ENCODE data around the gene ZNHIT2.
"Not testable (repeated sequence)": the region's sequence is repeated elsewhere in the genome, so short reads cannot be mapped to it uniquely, and the experiment has no call there.

Gene ZNHIT2

GRCh38 chr11:65117206-65118096, at the start of gene ZNHIT2:
ZNHIT2 (minus strand) TSS chr11:65117701; CDS start chr11:65117653, 48 bp downstream.
- peak; percentile 98 for DNase-seq (ENCODE audit: low spot score)

DNA sequence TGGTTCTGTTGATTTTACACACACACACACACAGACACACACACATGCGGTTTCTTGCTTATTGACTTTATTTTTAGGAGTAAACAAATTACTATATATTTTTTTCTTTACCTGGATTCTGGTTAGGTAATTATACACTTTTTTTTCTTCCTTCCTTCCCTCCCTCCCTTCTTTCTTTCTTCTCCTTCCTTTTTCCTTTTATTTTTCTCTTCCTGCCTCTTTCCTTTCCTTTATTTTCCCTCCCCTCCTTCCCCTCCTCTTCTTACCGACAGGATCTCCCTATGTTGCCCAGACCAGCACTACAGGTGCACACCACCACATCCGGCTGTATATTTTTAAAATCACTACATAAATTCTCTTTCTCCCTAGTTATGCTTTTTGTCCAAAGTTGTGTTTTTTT, 49.4 kb upstream of the ZNHIT2 start:
- DNase-seq (ENCODE audit: low spot score) = no peak

DNA sequence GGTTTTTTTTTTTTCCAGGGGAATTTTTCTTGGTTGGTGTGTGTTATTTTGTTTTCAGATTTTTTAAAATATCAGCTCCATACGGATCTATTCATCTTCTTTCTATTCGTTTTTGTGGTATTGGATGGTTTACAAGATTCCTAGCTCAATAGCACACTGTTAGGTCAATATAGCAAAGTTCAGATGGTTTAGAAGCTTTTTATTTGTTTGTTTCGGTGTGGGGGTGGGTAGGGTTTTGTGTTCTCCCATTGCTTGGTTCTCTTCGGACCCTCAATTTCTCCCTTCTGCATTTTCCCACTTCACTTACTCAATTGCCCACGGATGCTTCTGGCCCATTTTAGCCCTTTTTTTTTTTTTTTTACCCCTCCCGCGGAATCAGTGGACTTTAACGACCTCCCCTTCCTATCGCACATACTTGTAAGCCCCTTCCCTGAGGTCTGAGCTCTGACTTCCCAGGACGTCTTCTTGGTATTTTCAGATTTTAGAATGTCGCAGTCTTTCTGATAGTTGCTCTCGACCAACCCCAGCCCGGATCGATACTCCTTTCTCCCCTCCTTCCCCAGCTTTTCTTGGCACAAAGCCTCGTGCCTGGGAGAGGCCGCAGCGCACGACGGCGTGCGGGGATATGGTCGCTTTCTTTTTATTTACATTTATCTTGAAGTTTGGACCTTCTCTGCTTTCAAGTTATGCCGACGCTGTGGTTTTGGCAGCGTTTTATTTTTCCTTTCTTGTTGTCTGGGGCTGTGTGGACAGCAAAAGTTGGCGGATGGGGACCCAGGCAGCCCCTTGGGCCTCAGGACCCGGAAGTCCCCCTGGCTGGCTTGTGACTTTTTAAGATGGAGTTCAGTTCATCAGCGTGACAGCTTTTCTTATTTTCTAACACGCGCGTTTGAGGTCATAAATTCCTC, 48.2 kb upstream of the ZNHIT2 start:
- no peak for DNase-seq (ENCODE audit: low spot score)

DNA sequence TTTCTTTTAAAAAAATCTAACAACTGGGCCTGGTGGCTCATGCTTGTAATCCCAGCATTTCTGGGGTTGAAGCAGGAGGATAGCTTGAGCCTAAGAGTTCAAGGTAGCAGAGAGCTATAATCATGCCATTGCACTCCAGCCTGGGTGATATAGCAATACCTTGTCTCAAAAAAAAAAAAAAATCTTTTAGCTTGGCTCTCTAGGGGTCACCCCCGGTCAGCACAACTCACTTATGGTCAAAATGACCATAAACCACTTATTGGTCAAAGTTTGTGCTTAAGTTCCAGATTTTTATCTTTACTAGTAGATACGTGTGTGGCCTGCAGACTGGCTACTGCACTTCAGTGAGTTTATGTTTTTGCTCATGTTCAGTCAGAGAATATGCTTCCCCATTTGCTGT, 46.2 kb upstream of the ZNHIT2 start:
- no peak for DNase-seq (ENCODE audit: low spot score)

DNA sequence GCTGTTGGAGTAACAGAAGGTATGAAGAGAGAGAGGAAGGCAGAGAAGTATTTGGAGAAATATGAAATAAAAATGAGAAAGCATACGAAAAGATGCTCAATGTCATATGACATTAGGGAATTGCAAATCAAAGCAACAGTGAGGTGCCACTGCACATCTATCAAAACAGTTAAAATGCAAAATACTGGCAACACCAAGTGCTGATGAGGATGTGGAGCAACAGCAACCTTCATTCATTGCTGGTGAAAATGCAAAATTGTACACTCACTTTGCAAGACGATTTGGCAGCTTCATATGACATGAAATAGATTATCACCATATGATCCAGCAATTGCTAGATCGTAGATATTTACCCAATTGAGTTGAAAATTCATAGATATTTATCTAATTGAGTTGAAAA, 43.1 kb upstream of the ZNHIT2 start:
- DNase-seq (ENCODE audit: low spot score) = no peak

DNA sequence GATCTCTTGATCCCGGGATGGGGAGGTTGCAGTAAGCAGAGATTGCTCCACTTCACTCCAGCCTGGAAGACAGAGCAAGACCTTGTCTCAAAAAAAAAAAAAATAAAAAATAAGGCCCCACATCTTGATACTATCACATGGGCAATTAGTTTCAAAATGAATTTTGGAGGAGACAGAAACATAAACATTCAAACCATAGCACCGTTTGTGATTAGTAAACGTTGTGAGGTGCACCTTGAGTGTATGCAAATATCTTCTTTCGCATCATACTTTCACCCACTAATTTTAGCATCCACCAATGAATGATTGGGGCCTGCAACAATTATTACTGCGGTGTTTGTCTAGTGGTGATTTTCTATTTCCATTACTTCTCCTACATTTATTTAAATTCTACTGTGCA, 41.5 kb upstream of the ZNHIT2 start:
- no peak for DNase-seq (ENCODE audit: low spot score)

GRCh38 chr11:65157336-65157735, 39.8 kb upstream of the ZNHIT2 start:
- DNase-seq (ENCODE audit: low spot score) = no peak

GRCh38 chr11:65156926-65157325, 39.4 kb upstream of the ZNHIT2 start:
- DNase-seq (ENCODE audit: low spot score) = no peak

GRCh38 chr11:65156256-65156655, 38.8 kb upstream of the ZNHIT2 start:
- no peak for DNase-seq (ENCODE audit: low spot score)

GRCh38 chr11:65152122-65152521, 34.6 kb upstream of the ZNHIT2 start:
- DNase-seq (ENCODE audit: low spot score) = no peak

DNA sequence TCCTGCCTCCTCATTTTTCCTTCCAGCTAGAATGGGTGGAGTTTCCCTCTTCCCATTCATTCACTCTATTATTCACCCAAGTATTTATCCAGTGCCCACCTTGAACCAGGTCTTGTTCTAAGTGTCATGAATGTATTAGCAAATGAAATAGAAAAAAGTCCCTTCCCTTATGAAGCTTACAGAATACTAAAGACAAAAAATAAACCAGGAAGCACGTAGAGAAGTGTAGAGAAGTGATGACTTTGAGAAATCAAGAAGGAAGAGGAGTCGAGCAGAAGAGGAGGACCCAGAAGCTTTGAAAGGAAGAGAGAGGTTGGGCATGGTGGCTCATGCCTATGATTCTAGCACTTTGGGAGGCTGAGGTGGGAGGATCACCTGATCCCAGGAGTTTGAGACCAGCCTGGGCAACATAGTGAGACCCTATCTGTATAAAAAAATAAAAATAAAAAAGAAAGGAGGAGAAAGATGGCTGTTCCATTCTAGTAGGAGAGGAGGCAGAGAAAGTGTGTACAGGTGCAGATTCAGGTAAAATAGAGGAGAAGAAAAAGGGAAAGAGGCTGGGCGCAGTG, 33.9 kb upstream of the ZNHIT2 start:
- DNase-seq (ENCODE audit: low spot score) = no peak

DNA sequence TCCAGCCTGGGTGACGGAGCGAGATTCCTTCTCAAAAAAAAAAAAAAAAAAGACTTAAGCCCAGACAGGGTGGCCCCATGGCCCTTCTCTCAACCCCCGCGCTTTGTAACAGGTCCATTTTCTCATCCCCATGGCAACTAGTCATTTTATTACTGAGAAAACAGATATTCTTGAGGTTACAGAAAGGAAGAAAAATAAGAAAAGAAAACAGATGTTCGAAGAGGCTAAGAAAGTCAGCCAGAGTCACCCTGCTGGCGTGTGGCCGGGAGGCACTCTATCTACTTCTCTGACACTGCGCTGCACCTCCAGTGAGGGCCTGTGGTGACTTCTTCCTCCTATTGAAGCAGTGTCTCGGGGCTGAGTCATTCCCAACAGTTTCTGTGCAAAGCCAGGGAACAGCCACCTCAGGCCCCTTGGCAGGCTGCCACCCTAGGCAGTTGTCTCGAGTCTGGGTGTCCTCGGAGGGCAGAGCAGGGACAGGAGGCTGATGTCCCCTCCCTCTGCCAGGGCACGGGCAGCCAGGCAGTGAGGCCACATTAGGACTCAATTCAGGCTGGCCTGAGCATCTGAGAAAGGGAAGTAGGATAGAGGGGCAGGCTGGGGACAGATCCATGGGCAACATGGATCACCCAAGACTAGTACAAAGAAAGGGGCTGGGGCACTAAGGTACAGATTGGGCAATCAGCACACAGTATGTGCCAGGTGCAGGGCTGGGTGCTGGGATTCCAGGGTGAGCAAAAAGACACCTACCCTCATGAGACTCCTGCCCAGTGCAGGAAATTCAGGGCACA, 33.2 kb upstream of the ZNHIT2 start:
- peak; percentile 86 for DNase-seq (ENCODE audit: low spot score)

DNA sequence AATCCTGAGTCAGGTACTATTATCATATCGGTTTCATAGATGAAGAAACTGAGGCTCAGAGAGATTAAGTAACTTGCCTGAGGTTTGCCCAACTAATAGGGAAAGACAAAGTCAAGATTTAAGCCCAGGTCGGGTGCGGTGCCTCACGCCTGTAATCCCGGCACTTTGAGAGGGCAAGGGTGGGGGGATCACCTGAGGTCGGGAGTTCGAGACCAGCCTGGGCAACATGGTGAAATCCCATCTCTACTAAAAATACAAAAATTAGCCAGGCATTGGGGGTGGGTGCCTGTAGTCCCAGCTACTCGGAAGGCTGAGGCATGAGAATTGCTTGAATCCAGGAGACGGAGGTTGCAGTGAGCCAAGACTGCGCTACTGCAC, 32.6 kb upstream of the ZNHIT2 start:
- not testable (repeated sequence) for DNase-seq (ENCODE audit: low spot score)

- no peak for DNase-seq (ENCODE audit: low spot score)
Measured at GRCh38 chr11:65148657-65149056, 31.2 kb upstream of the ZNHIT2 start.

- DNase-seq (ENCODE audit: low spot score) = no peak
Measured at GRCh38 chr11:65147352-65148075, 30.0 kb upstream of the ZNHIT2 start.

- no peak for DNase-seq (ENCODE audit: low spot score)
Measured at GRCh38 chr11:65141896-65142494, 24.5 kb upstream of the ZNHIT2 start.

DNA sequence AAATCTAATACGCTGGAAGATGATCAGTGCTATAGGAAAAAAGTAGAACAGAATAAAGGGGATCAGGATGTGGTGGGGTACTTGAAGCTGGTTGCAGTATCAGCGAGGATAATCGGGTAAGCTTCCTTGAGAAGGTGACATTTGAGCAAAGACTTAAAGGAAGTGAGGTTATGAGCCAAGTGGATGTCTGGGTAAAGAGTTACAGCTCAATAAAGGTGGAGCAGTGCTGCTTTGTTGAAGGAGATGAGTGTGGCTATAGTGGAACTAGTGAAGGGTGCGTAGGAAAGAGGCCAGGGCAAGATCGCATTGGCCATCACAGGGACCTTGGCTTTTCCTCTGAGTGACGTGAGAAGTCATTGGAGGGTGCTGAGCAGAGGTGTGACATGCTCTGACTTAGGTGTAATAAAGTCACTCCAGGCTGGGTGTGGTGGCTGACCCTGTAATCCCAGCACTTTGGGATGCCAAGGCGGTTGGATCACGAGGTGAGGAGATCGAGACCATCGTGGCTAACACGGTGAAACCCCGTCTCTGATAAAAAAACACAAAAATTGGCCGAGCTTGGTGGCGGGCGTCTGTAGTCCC, 19.1 kb upstream of the ZNHIT2 start:
- DNase-seq (ENCODE audit: low spot score) = no peak

GRCh38 chr11:65135633-65136145, 18.2 kb upstream of the ZNHIT2 start:
- DNase-seq (ENCODE audit: low spot score) = no peak

GRCh38 chr11:65134952-65135632, 17.6 kb upstream of the ZNHIT2 start:
- DNase-seq (ENCODE audit: low spot score) = peak; percentile 98

Data from RKO (cell line).